Common myeloid progenitor, CD34-positive (primary cell): ENCODE measurements around the gene ARHGAP26.

Experiments
- CTCF ChIA-PET: fragments of 350-600 bp; sonication (Branson Sonifier 250); formaldehyde crosslinking; loops from one replicate; lab custom pipeline; 2021; ENCODE audit warnings: antibody characterized with exemption; lab: Charles Lee
- POLR2A ChIA-PET: fragments of 350-600 bp; sonication (Branson Sonifier 250); formaldehyde crosslinking; loops from one replicate; lab custom pipeline; 2021; ENCODE audit warnings: antibody characterized with exemption; lab: Charles Lee
- DNase-seq, 3 donors: peaks; one replicate each; pipeline versions ENCODE4 v3.0.0 to v3.0.0-alpha.2; 2013
- H3K27ac ChIP-seq, 2 experiments: 1 replicate in 1 of 2; 2 replicates in 1 of 2; pipeline ENCODE4 v1.7.0; 2013; ENCODE audit warnings: inconsistent platforms in 2 of 2, low read length in 2 of 2, mild to moderate bottlenecking in 2 of 2, low read depth in 1 of 2, moderate library complexity in 1 of 2; ENCODE audit not compliant: severe bottlenecking in 2 of 2, insufficient read depth in 1 of 2, poor library complexity in 1 of 2
- H3K27me3 ChIP-seq, 5 experiments: replicated peaks in 2 of 5; 1 replicate in 3 of 5; 2 replicates in 2 of 5; pipeline versions ENCODE4 v1.6.1 to v1.7.0; 2013; ENCODE audit warnings: low read length in 4 of 5, mild to moderate bottlenecking in 2 of 5, moderate library complexity in 2 of 5, inconsistent platforms in 1 of 5; ENCODE audit not compliant: insufficient read depth in 5 of 5, control insufficient read depth in 4 of 5
- H3K36me3 ChIP-seq, 4 experiments: 1 replicate in 2 of 4; 2 replicates in 2 of 4; pipeline versions ENCODE4 v1.6.1 to v1.7.0; 2013; ENCODE audit warnings: low read length in 3 of 4, control low read depth in 1 of 4, mild to moderate bottlenecking in 1 of 4; ENCODE audit not compliant: control insufficient read depth in 4 of 4, insufficient read depth in 4 of 4
- H3K4me1 ChIP-seq, 4 experiments: 1 replicate in 3 of 4; 2 replicates in 1 of 4; pipeline versions ENCODE4 v1.6.1 to v1.7.1; 2013; ENCODE audit warnings: low read length in 3 of 4, mild to moderate bottlenecking in 3 of 4, control low read depth in 1 of 4, inconsistent platforms in 1 of 4, moderate library complexity in 1 of 4; ENCODE audit not compliant: control insufficient read depth in 4 of 4, insufficient read depth in 4 of 4; ENCODE audit errors: control extremely low read depth in 1 of 4
- H3K4me3 ChIP-seq, 7 experiments: 1 replicate in 4 of 7; 2 replicates in 3 of 7; pipeline versions ENCODE4 v1.5.1 to v1.7.0; 2013; ENCODE audit warnings: mild to moderate bottlenecking in 7 of 7, low read length in 6 of 7, moderate library complexity in 6 of 7, inconsistent platforms in 2 of 7, low read depth in 2 of 7, control low read depth in 1 of 7; ENCODE audit not compliant: insufficient read depth in 4 of 7, control insufficient read depth in 1 of 7; ENCODE audit errors: extremely low read depth in 1 of 7
- H3K9me3 ChIP-seq, 5 experiments: 1 replicate in 4 of 5; 2 replicates in 1 of 5; pipeline versions ENCODE4 v1.6.1 to v1.7.1; 2013; ENCODE audit warnings: low read length in 4 of 5, mild to moderate bottlenecking in 2 of 5, inconsistent platforms in 1 of 5, low read depth in 1 of 5, moderate library complexity in 1 of 5; ENCODE audit not compliant: control insufficient read depth in 4 of 5, insufficient read depth in 2 of 5; ENCODE audit errors: control extremely low read depth in 1 of 5
- WGBS: methylation state at CpG from one replicate; pipeline ENCODE4 v1.1.5; 2013; ENCODE audit not compliant: insufficient coverage; 5-methylcytosine and 5-hydroxymethylcytosine counted together

Gene ARHGAP26

DNA sequence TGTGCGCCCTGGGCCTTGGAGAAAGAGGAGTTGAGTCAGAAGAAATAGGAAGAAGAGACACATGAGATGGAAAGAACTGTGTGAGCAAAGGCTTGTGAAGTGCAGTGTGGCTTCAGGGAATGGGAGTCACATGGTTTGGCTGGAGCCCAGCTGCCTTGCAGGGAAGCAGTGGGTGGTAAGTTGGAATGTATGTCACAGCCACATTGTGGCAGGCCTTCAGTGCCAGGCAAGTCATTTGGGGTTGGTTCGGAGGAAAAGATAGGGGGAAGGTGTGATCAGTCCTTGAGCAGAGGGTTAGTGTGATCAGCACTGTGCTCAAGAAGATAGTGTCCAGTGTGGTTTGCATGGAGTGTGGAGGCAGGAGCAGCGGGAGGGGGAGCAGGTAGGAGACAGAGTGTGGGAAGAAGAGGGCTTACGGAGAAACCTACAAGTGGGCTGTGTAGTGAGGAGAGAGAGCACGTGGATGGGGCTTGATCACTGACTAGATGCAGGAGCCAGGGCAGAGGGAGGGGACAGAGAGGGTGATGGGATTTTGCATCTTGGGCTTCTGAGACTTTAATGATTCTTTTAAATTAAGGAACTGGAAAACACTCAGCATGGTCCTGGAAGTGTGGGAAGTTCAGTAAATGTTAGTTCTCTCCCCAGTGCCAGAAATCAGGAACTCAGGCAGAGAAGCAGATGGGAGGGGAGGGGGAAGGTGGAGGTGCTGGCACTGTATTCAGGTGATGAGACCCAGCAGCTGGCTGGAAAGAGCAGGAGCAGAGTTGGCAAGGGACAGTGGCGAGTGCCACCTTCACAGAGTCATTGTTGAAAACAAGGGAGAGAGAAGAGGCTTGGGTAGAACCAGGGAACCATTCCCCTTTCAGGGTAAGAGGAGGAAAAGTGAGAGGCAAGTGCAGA lies 46.6 kb downstream of the ARHGAP26 start:
- WGBS: 88% methylated on average over 6 of the region's 6 CpGs
- DNase-seq: no peak
- H3K27ac ChIP-seq: no peak overlapping the region
- peaks cover 0 to 3% (median 0%) of the 10 kb centered on the region in 5 experiments for H3K9me3 ChIP-seq
- ChIA-PET CTCF (interaction anchor here (0.7 to 0.8 kb wide), 2 partner anchors 11 to 64 kb away, joined by 3 read pairs; no protein-coding TSS in a partner anchor), POLR2A (no interaction called here)
- H3K4me3 ChIP-seq: no peak overlapping the region
- no peaks in the 10 kb centered on the region for H3K27me3 ChIP-seq
- no peaks in the 10 kb centered on the region for H3K36me3 ChIP-seq
- peaks cover 0 to 9% (median 7%) of the 10 kb centered on the region in 4 experiments for H3K4me1 ChIP-seq

DNA sequence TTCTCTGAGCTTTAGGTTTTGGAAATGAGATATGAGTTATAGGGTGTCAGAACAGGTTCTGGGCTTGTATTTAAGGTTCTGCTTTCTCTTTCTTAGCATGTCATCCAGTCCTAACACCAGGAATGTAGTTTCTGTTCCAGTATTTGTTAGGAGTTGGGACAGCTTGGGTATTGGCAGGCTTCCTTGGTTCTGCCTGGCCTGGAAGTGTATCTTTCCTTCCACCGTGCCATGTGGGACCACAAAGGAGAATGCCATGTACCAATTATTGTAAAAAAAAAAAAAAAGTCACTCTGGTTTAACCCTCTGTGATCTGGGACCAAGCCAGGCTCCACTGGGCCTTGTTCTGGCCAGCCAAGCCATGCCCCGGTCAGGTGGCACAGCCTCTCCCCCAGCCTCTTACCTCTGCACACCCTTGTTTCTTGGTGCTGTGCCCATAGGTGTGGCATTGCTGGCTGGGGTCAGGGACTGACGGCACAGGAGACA lies 47.8 kb downstream of the ARHGAP26 start:
- no peaks in the 10 kb centered on the region for H3K27me3 ChIP-seq
- ChIA-PET POLR2A (no interaction called here), CTCF (interaction anchor here (0.7 to 1.5 kb wide), 5 partner anchors 9 to 104 kb away, joined by 3 read pairs; no protein-coding TSS in a partner anchor)
- H3K36me3 ChIP-seq: no peaks in the 10 kb centered on the region
- H3K4me3 ChIP-seq: no peak overlapping the region
- H3K27ac ChIP-seq: no peak overlapping the region
- H3K4me1 ChIP-seq: peaks cover 0 to 8% (median 2%) of the 10 kb centered on the region in 4 experiments
- WGBS: 93% methylated on average over 2 of the region's 3 CpGs
- H3K9me3 ChIP-seq: peaks cover 0 to 3% (median 0%) of the 10 kb centered on the region in 5 experiments
- DNase-seq: no peak

DNA sequence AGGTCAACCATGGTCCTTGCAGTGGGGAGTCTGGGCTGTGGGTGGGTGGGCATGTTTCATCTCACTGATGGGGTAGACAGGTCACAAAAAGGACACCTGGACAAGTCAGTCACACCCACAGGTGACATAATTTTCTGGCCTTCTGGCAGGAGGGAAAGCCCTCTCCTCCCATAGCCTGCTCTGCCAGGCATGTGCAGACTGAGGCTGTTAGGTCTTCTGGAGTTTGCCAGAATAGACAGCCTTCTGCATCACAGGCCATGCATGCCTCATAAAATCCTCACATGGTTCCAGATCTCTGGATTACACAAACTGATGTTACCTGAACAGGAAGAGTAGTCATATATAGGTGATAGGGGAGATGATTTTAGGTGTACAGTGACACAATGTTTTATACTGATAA lies 49.1 kb downstream of the ARHGAP26 start:
- DNase-seq: no peak
- ChIA-PET POLR2A (no interaction called here), CTCF (interaction anchor here (1.1 to 1.2 kb wide), 2 partner anchors 10 to 105 kb away, joined by 3 read pairs; no protein-coding TSS in a partner anchor)
- peaks cover 0 to 10% (median 2%) of the 10 kb centered on the region in 4 experiments for H3K4me1 ChIP-seq
- peaks cover 0 to 3% (median 0%) of the 10 kb centered on the region in 5 experiments for H3K9me3 ChIP-seq
- H3K4me3 ChIP-seq: no peak overlapping the region
- no peak overlapping the region for H3K27ac ChIP-seq
- H3K36me3 ChIP-seq: no peaks in the 10 kb centered on the region
- H3K27me3 ChIP-seq: no peaks in the 10 kb centered on the region

DNA sequence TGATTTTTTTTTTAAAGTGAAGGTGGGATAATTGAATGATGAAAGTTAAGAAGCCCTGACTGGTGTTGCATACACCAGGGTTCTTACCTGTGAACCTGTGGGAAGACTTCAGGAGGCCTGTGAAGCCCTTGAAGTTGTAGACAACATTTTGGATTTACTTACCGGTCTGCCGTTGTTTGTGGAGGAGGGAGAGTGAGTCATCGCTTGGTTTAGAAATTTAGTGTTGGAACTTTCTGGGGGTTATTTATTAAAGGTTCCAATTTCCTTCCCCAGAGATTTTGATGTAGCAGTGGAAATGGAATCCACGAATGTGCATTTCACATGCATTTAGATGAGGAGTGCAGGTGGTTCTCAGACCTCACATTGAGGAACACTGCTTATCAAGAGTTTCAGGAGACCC lies 49.6 kb downstream of the ARHGAP26 start:
- no peaks in the 10 kb centered on the region for H3K27me3 ChIP-seq
- POLR2A ChIA-PET: no interaction called here
- CTCF ChIA-PET: interaction anchor here (1.0 to 2.9 kb wide), 2 partner anchors 11 to 33 kb away, joined by 3 to 10 read pairs; no protein-coding TSS in a partner anchor
- WGBS: 100% methylated on average over 3 of the region's 4 CpGs
- DNase-seq: no peak
- peaks cover 0 to 10% (median 2%) of the 10 kb centered on the region in 4 experiments for H3K4me1 ChIP-seq
- no peaks in the 10 kb centered on the region for H3K36me3 ChIP-seq
- no peak overlapping the region for H3K27ac ChIP-seq
- no peak overlapping the region for H3K4me3 ChIP-seq
- H3K9me3 ChIP-seq: peaks cover 0 to 3% (median 0%) of the 10 kb centered on the region in 5 experiments

DNA sequence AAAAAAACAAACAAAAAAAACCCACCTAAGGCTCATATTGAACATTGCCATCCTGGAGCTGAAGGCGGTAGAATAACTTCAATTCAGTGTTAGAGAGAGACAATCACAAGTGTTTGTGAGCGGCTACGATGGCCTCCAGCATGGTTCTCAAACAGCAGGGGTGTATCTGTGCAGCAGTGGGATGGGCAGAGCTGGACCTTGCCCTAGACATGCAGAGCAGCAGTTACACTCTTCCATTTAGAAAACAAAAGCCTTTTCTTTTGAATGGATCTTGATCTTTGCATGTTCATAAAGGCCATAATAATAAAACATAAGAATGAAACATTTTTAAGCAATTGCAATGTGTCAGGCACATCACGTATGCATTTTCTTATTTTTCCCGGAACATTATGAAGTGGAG lies 50.3 kb downstream of the ARHGAP26 start:
- DNase-seq: no peak
- Histone ChIP-seq H3K4me1 (peaks cover 0 to 10% (median 2%) of the 10 kb centered on the region in 4 experiments), H3K9me3 (peaks cover 0 to 3% (median 0%) of the 10 kb centered on the region in 5 experiments), H3K27ac (no peak overlapping the region), H3K27me3 (no peaks in the 10 kb centered on the region), H3K36me3 (no peaks in the 10 kb centered on the region), H3K4me3 (no peak overlapping the region)
- CTCF ChIA-PET: interaction anchor here (1.0 to 2.9 kb wide), 3 partner anchors 9 to 33 kb away, joined by 3 to 10 read pairs (median 3); no protein-coding TSS in a partner anchor
- 100% methylated on average over 3 of the region's 5 CpGs for WGBS
- POLR2A ChIA-PET: interaction anchor here (0.6 kb wide), 1 partner anchor 91 kb away, joined by 3 read pairs; no protein-coding TSS in a partner anchor

DNA sequence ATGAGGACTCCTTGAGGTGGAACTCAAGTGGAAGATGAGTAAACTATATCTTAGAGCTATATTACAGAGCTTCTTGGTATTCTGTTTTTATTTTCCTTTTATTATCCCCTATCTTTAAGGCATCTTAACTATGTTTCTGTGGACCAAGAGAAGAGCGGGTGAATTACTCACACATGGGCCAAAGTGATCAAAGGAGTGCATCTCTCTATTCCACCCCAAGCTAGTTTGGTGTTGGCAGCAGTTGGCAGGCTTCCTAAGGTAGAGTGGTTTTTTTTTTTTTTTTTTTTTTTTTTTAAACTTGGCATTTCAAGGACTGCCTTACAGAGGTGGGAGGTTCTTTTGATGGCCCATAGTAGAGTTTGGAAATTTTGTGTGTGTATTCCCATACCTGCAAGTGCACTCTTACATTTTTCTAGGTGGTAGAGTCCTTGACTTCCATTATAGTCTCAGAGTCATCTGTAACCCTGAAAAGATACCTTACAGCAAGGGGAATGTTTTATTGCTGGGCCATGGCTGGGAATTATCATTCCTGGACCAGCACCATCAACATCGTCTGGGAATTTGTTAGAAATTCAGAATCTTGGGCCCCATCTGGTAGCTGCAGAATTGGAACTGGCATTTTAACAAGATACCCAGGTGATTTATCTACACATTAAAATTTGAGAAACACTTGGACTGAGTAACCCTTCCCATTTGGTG lies 51.0 kb downstream of the ARHGAP26 start:
- no peak overlapping the region for H3K27ac ChIP-seq
- POLR2A ChIA-PET: no interaction called here
- H3K4me1 ChIP-seq: peaks cover 0 to 10% (median 2%) of the 10 kb centered on the region in 4 experiments
- DNase-seq: no peak
- H3K4me3 ChIP-seq: no peak overlapping the region
- CTCF ChIA-PET: interaction anchor here (1.0 to 4.0 kb wide), 6 partner anchors 8 to 108 kb away, joined by 3 to 10 read pairs (median 4); no protein-coding TSS in a partner anchor
- no CpG with 5 or more reads among the region's 2 CpGs for WGBS
- H3K36me3 ChIP-seq: no peaks in the 10 kb centered on the region
- peaks cover 0 to 3% (median 0%) of the 10 kb centered on the region in 5 experiments for H3K9me3 ChIP-seq
- H3K27me3 ChIP-seq: no peaks in the 10 kb centered on the region
